GM21576 (cell line): Measurements from ENCODE around the gene CDNF.
A peak's percentile ranks its signal among the peaks of the same experiment; 100 is the strongest.
"Not testable (repeated sequence)": the region's sequence is repeated elsewhere in the genome, so short reads cannot be mapped to it uniquely, and the experiment has no call there.

Experiments
- ATAC-seq: cut with Tn5 transposase; IDR thresholded peaks from one replicate; pipeline ENCODE4 v1.9.1; 2021; ENCODE audit warnings: mild to moderate bottlenecking, moderate library complexity; ENCODE audit not compliant: unreplicated experiment

The CDNF gene

DNA sequence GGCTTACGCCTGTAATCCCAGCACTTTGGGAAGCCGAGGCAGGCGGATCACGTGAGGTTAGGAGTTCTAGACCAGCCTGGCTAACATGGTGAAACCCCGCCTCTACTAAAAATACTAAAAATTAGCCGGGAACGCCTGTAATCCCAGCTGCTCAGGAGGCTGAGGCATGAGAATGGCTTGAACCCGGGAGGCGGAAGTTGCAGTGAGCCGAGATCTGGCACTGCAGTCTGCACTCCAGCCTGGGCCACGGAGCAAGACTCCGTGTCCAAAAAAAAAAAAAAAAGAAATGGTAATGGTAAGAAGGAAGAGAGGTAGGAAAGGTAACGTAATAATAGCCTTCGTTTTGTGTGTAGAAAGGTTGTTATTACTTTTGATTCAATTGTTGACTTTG, 1.5 kb upstream of the CDNF start:
- no peak for ATAC-seq

GRCh38 chr10:14838582-14839304, 906 bp upstream of the CDNF start:
- peak; percentile 4 for ATAC-seq

GRCh38 chr10:14837003-14837756, 657 bp downstream of the CDNF start:
- ATAC-seq, result no peak

GRCh38 chr10:14836208-14836607, 1.6 kb downstream of the CDNF start:
- ATAC-seq, result no peak

DNA sequence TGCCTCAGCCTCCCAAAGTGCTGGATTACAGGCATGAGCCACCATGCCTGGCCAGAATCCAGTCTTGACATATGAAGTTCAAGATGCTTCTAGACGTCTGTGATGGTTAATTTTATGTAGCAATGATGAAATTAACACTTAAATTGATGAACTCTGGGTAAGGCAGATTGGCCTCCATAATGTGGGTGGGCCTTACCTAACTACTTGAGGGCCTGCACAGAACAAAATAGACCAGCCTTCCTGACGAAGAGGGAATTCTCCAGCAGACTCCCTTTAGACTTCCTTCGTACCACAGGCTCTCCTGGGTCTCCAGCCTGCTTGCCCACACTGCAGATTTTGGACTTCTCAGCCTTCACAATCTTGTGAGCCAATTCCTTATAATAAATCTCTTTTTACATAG, 4.7 kb downstream of the CDNF start:
- ATAC-seq, result no peak

DNA sequence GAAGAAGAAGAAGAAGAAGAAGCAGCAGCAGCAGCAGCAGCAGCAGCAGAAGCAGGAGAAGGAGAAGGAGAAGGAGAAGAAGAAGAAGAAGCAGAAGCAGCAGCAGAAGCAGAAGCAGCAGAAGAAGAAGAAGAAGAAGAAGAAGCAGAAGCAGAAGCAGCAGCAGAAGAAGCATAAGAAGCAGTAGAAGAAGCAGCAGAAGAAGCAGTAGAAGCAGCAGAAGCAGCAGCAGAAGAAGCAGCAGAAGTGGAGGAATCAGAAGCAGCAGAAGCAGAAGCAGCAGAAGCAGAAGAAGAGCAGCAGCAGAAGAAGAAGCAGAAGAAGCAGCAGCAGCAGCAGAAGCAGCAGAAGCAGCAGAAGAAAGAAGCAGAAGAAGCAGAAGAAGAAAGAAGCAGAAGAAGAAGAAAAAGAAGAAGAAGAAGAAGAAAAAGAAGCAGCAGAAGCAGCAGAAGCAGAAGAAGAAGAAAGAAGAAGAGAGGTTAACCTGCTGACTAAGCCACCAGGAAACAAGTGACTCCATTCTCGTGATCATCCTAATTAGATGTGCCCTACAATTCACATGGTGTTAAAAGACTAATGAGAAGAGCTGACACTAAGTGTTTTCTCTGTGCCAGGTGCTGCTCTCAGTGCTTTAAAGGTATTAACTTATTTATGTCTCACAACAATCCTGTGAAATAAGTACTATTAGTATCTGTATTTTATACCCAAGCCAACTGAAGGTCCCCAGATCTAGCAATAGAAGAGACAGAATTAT, 11.6 kb downstream of the CDNF start:
- ATAC-seq, result no peak

- no peak for ATAC-seq
Measured at GRCh38 chr10:14823966-14824365, 13.9 kb downstream of the CDNF start.

GRCh38 chr10:14822879-14823755, 14.7 kb downstream of the CDNF start:
- no peak for ATAC-seq

DNA sequence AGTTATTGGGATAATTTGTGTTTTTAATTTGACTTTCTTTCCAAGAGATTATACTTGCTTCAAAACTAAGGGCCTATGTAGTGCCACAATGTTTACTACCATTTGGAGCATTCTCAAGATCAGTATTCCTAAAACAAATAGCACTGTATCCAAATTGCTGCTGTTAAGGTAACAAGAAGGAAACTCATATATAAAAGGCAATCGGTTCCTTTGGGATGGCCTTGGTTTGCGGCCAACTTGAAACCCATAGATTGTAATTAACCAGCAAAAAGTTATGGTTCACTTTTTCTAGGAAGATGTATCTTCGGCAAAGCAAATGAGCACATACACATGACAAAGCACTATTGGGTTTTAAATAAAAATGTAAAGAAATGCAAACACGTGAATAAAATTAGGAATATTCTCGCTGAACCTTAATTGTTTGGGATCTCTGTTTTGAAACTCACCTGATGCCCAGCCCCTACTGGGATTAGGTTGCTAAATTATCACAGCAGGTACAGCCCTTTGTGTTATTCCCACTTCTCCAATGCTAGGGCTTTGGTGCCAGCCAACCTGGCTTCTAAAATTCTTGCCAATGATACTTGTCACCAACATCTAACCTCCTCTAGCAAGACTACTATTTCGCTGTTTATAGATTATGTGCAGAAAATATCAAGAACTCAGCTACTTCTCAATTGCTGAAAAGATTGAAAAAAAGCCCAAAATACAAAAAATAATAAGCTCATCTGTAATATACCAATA, 16.0 kb downstream of the CDNF start:
- ATAC-seq, result no peak

GRCh38 chr10:14820775-14821154, 17.1 kb downstream of the CDNF start:
- no peak for ATAC-seq

- no peak for ATAC-seq
Measured at GRCh38 chr10:14820010-14820774, 17.6 kb downstream of the CDNF start.

DNA sequence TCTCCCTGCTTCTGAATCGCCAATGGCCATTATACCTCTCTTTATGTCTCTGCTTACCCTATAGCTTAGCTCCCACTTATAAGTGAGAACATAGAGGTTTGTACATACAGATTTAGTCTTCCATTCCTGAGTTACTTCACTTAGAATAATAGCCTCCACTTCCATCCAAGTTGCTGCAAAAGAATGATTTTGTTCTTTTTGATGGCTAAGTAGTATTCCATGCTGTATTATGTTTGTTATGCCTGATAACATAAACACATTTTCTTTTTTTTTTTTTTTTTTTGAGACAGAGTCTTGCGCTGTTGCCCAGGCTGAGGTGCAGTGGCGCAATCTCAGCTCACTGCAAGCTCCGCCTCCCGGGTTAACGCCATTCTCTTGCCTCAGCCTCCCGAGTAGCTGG, 21.1 kb downstream of the CDNF start:
- ATAC-seq, result not testable (repeated sequence)

DNA sequence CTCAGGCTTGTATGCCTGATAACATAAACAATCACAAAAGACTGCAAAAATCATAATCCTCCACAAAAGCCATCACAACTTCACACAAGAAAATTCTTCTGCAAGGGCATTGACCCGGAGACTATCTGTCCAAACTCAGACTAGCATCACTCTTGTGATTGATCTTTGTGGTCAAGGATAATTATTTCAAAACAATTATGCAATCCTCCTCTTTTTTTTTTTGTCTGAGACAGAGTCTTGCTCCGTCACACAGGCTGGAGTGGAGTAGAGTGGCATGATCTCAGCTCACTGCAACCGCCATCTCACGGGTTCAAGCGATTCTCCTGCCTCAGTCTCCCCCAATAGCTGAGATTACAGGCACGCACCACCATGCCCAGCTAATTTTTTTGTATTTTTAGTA, 22.2 kb downstream of the CDNF start:
- no peak for ATAC-seq

- no peak for ATAC-seq
Measured at GRCh38 chr10:14812271-14812670, 25.6 kb downstream of the CDNF start.

GRCh38 chr10:14810969-14811953, 26.6 kb downstream of the CDNF start:
- ATAC-seq, result no peak

- no peak for ATAC-seq
Measured at GRCh38 chr10:14806318-14806717, 31.5 kb downstream of the CDNF start.

DNA sequence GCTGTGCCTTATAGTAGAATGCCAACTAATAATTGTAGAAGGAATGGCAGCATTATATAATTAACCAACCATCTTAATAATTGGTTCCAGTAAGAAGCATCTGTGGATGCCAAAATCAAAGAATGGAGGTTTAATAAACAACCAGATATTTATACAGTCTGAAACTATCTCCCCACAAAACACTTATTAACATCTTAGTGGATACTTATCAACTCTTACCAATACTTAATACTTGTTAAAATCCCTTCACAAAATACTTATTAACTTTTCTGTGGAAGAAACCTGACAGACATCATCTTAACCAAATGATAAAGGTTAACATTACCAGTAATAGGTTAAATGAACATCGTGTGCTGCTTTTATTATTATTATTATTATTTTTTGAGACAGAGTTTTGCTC, 34.0 kb downstream of the CDNF start:
- ATAC-seq, result no peak

- no peak for ATAC-seq
Measured at GRCh38 chr10:14801723-14802122, 36.1 kb downstream of the CDNF start.
